ENCODE results near the gene PRICKLE4.

Gene PRICKLE4

GRCh38 chr6:41781366-41781730, 766 bp downstream of the PRICKLE4 start:
- DNase-seq: no peak
- no peaks in the 10 kb centered on the region for H3K79me1 ChIP-seq (ENCODE audit: low read length)
- no CpG with 5 or more reads among the region's 3 CpGs for WGBS (ENCODE audit: extremely low coverage, insufficient coverage, low lambda C conversion rate)
- no peak overlapping the region for H3K23ac ChIP-seq (ENCODE audit: low read length)
- H4K5ac ChIP-seq (ENCODE audit: low read length): no peak overlapping the region
- H3K4me2 ChIP-seq (ENCODE audit: low read length): no peak overlapping the region
- H3K4me1 ChIP-seq (ENCODE audit: control insufficient read depth, low read depth, low read length): peaks cover 2% of the 10 kb centered on the region
- no peak overlapping the region for H3K56ac ChIP-seq (ENCODE audit: low read length)
- no peak overlapping the region for H4K8ac ChIP-seq (ENCODE audit: low read depth, low read length)
- no peak overlapping the region for H2BK15ac ChIP-seq (replicated peaks; ENCODE audit: low read depth)
- no peak overlapping the region for H2BK120ac ChIP-seq (ENCODE audit: low read depth, low read length)
- no peak overlapping the region for H2BK5ac ChIP-seq (ENCODE audit: low read length)
- H3K4me3 ChIP-seq (ENCODE audit: low read length): no peak overlapping the region
- H3K18ac ChIP-seq (ENCODE audit: low read length): no peak overlapping the region
- no peak overlapping the region for H3K4ac ChIP-seq (ENCODE audit: low read depth, low read length)
- no peak overlapping the region for H3K27ac ChIP-seq (ENCODE audit: low read depth, low read length)
- H2AK5ac ChIP-seq (ENCODE audit: low read length): no peak overlapping the region
- no peaks in the 10 kb centered on the region for H3K36me3 ChIP-seq (ENCODE audit: control insufficient read depth, insufficient read depth, low read length)
- no peak overlapping the region for H3K9ac ChIP-seq (ENCODE audit: low read length)
- peaks cover 5% of the 10 kb centered on the region for H3K27me3 ChIP-seq (ENCODE audit: insufficient read depth, low read length, poor library complexity)
- no peaks in the 10 kb centered on the region for H3K79me2 ChIP-seq (ENCODE audit: control insufficient read depth, insufficient read depth, low read length)

GRCh38 chr6:41783106-41783780, 2.7 kb downstream of the PRICKLE4 start:
- H3K9ac ChIP-seq (ENCODE audit: low read length): no peak overlapping the region
- H3K4me2 ChIP-seq (ENCODE audit: low read length): no peak overlapping the region
- H3K4me3 ChIP-seq (ENCODE audit: low read length): no peak overlapping the region
- no peaks in the 10 kb centered on the region for H3K36me3 ChIP-seq (ENCODE audit: control insufficient read depth, insufficient read depth, low read length)
- peaks cover 3% of the 10 kb centered on the region for H3K79me2 ChIP-seq (ENCODE audit: control insufficient read depth, insufficient read depth, low read length)
- no peak overlapping the region for H3K27ac ChIP-seq (ENCODE audit: low read depth, low read length)
- H3K18ac ChIP-seq (ENCODE audit: low read length): no peak overlapping the region
- no peak overlapping the region for H2BK120ac ChIP-seq (ENCODE audit: low read depth, low read length)
- no peak overlapping the region for H2BK15ac ChIP-seq (replicated peaks; ENCODE audit: low read depth)
- no peak overlapping the region for H4K8ac ChIP-seq (ENCODE audit: low read depth, low read length)
- peaks cover 5% of the 10 kb centered on the region for H3K27me3 ChIP-seq (ENCODE audit: insufficient read depth, low read length, poor library complexity)
- H3K4me1 ChIP-seq (ENCODE audit: control insufficient read depth, low read depth, low read length): peaks cover 2% of the 10 kb centered on the region
- DNase-seq: no peak
- no peak overlapping the region for H3K4ac ChIP-seq (ENCODE audit: low read depth, low read length)
- H3K56ac ChIP-seq (ENCODE audit: low read length): no peak overlapping the region
- H3K23ac ChIP-seq (ENCODE audit: low read length): no peak overlapping the region
- peaks cover 3% of the 10 kb centered on the region for H3K79me1 ChIP-seq (ENCODE audit: low read length)
- WGBS (ENCODE audit: extremely low coverage, insufficient coverage, low lambda C conversion rate): no CpG with 5 or more reads among the region's 6 CpGs
- H2AK5ac ChIP-seq (ENCODE audit: low read length): no peak overlapping the region
- H2BK5ac ChIP-seq (ENCODE audit: low read length): no peak overlapping the region
- H4K5ac ChIP-seq (ENCODE audit: low read length): no peak overlapping the region

DNA sequence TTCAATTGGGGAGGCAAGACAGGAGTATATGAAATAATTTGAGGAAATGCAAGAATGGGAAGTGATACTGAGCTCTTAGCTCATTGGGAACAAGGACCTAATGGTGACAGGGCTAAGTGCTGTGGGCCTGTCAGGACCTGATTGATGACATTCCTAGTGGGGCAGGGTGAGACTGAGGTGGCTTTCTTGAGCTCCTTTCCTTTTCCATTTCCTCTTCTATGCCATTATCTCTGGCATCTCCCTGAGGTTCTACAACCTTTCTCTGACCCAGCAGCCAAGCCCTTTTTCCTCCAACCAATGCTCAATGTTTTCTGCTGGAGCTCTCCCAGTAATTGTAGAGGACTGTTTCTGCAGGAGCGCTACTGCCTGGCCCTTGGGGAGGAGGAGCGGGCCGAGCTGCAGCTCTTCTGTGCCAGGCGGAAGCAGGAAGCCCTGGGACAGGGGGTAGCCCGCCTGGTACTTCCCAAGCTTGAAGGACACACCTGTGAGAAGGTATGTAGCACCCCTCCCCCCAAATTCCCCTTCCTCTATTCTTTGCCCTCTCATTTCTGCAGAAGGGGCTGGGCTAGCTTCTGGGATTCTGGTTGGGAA, 4.1 kb downstream of the PRICKLE4 start:
- Histone ChIP-seq H3K56ac (ENCODE audit: low read length) (no peak overlapping the region), H3K27me3 (ENCODE audit: insufficient read depth, low read length, poor library complexity) (peaks cover 5% of the 10 kb centered on the region), H3K9ac (ENCODE audit: low read length) (no peak overlapping the region), H3K4me2 (ENCODE audit: low read length) (no peak overlapping the region), H3K79me1 (ENCODE audit: low read length) (peaks cover 7% of the 10 kb centered on the region), H4K5ac (ENCODE audit: low read length) (no peak overlapping the region), H3K23ac (ENCODE audit: low read length) (no peak overlapping the region), H2BK15ac (replicated peaks; ENCODE audit: low read depth) (no peak overlapping the region), H2BK120ac (ENCODE audit: low read depth, low read length) (no peak overlapping the region), H2BK5ac (ENCODE audit: low read length) (no peak overlapping the region), H3K27ac (ENCODE audit: low read depth, low read length) (no peak overlapping the region), H2AK5ac (ENCODE audit: low read length) (no peak overlapping the region), H3K36me3 (ENCODE audit: control insufficient read depth, insufficient read depth, low read length) (peaks cover 4% of the 10 kb centered on the region), H3K4me3 (ENCODE audit: low read length) (no peak overlapping the region), H4K8ac (ENCODE audit: low read depth, low read length) (no peak overlapping the region), H3K79me2 (ENCODE audit: control insufficient read depth, insufficient read depth, low read length) (peaks cover 7% of the 10 kb centered on the region), H3K4ac (ENCODE audit: low read depth, low read length) (no peak overlapping the region), H3K18ac (ENCODE audit: low read length) (no peak overlapping the region), H3K4me1 (ENCODE audit: control insufficient read depth, low read depth, low read length) (no peaks in the 10 kb centered on the region)
- DNase-seq: peak; percentile 19
- no CpG with 5 or more reads among the region's 5 CpGs for WGBS (ENCODE audit: extremely low coverage, insufficient coverage, low lambda C conversion rate)

DNA sequence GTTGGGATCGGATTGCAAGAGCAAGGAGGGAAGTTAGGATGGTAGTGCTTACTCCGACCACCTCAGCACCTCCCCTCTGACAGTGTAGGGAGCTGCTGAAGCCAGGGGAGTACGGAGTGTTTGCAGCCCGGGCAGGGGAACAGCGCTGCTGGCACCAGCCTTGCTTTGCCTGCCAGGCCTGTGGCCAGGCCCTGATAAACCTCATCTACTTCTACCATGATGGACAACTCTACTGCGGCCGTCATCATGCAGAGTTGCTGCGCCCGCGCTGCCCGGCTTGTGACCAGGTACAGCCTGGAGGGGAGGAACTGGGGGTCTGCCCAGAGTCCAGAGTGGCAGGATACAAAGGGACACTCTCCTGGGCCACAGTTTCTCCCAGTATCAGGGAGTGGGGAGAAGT, 4.7 kb downstream of the PRICKLE4 start:
- H3K79me2 ChIP-seq (ENCODE audit: control insufficient read depth, insufficient read depth, low read length): peaks cover 7% of the 10 kb centered on the region
- no peaks in the 10 kb centered on the region for H3K4me1 ChIP-seq (ENCODE audit: control insufficient read depth, low read depth, low read length)
- WGBS (ENCODE audit: extremely low coverage, insufficient coverage, low lambda C conversion rate): no CpG with 5 or more reads among the region's 11 CpGs
- H3K4me3 ChIP-seq (ENCODE audit: low read length): no peak overlapping the region
- no peak overlapping the region for H3K23ac ChIP-seq (ENCODE audit: low read length)
- no peak overlapping the region for H3K18ac ChIP-seq (ENCODE audit: low read length)
- H3K27me3 ChIP-seq (ENCODE audit: insufficient read depth, low read length, poor library complexity): peaks cover 5% of the 10 kb centered on the region
- H2BK15ac ChIP-seq (replicated peaks; ENCODE audit: low read depth): no peak overlapping the region
- peaks cover 9% of the 10 kb centered on the region for H3K79me1 ChIP-seq (ENCODE audit: low read length)
- H3K27ac ChIP-seq (ENCODE audit: low read depth, low read length): no peak overlapping the region
- H4K5ac ChIP-seq (ENCODE audit: low read length): no peak overlapping the region
- no peak overlapping the region for H4K8ac ChIP-seq (ENCODE audit: low read depth, low read length)
- DNase-seq: no peak
- H3K4ac ChIP-seq (ENCODE audit: low read depth, low read length): no peak overlapping the region
- no peak overlapping the region for H3K4me2 ChIP-seq (ENCODE audit: low read length)
- no peak overlapping the region for H3K9ac ChIP-seq (ENCODE audit: low read length)
- H2BK5ac ChIP-seq (ENCODE audit: low read length): no peak overlapping the region
- H3K36me3 ChIP-seq (ENCODE audit: control insufficient read depth, insufficient read depth, low read length): peaks cover 7% of the 10 kb centered on the region
- no peak overlapping the region for H2AK5ac ChIP-seq (ENCODE audit: low read length)
- peak overlapping the region; percentile 34 for H3K56ac ChIP-seq (ENCODE audit: low read length)
- H2BK120ac ChIP-seq (ENCODE audit: low read depth, low read length): no peak overlapping the region

- H2BK15ac ChIP-seq (replicated peaks; ENCODE audit: low read depth): no peak overlapping the region
- no peak overlapping the region for H2AK5ac ChIP-seq (ENCODE audit: low read length)
- H2BK120ac ChIP-seq (ENCODE audit: low read depth, low read length): no peak overlapping the region
- H3K56ac ChIP-seq (ENCODE audit: low read length): peak overlapping the region; percentile 69
- H4K8ac ChIP-seq (ENCODE audit: low read depth, low read length): no peak overlapping the region
- peaks cover 7% of the 10 kb centered on the region for H3K79me2 ChIP-seq (ENCODE audit: control insufficient read depth, insufficient read depth, low read length)
- H3K23ac ChIP-seq (ENCODE audit: low read length): no peak overlapping the region
- no peak overlapping the region for H3K18ac ChIP-seq (ENCODE audit: low read length)
- peaks cover 5% of the 10 kb centered on the region for H3K27me3 ChIP-seq (ENCODE audit: insufficient read depth, low read length, poor library complexity)
- no peak overlapping the region for H2BK5ac ChIP-seq (ENCODE audit: low read length)
- peaks cover 9% of the 10 kb centered on the region for H3K79me1 ChIP-seq (ENCODE audit: low read length)
- no peaks in the 10 kb centered on the region for H3K4me1 ChIP-seq (ENCODE audit: control insufficient read depth, low read depth, low read length)
- peaks cover 7% of the 10 kb centered on the region for H3K36me3 ChIP-seq (ENCODE audit: control insufficient read depth, insufficient read depth, low read length)
- H4K5ac ChIP-seq (ENCODE audit: low read length): no peak overlapping the region
- no peak overlapping the region for H3K4ac ChIP-seq (ENCODE audit: low read depth, low read length)
- H3K4me3 ChIP-seq (ENCODE audit: low read length): peak overlapping the region; percentile 6
- no peak overlapping the region for H3K27ac ChIP-seq (ENCODE audit: low read depth, low read length)
- H3K4me2 ChIP-seq (ENCODE audit: low read length): peak overlapping the region; percentile 21
- H3K9ac ChIP-seq (ENCODE audit: low read length): peak overlapping the region; percentile 56
- WGBS (ENCODE audit: extremely low coverage, insufficient coverage, low lambda C conversion rate): no CpG with 5 or more reads among the region's 29 CpGs
- DNase-seq: peak; percentile 48
Measured at GRCh38 chr6:41785689-41786450, 5.3 kb downstream of the PRICKLE4 start.

All from mesendoderm (in vitro differentiated cells).